Activated CD8-positive, alpha-beta T cell treated with anti-CD3 and anti-CD28 coated beads for 36 hours (primary cell): Measurements from ENCODE around the gene COL25A1. TPM values are rescaled to one million over a fixed set of nuclear protein-coding genes. Genes with fewer than 3 reads are reported as not detected.

Source experiments
- ATAC-seq: fragments of 200-7000 bp; cut with Tn5 transposase; one replicate; pipeline ENCODE4 v1.10.0; 2021; ENCODE audit warnings: mild to moderate bottlenecking, moderate library complexity
- CTCF ChIA-PET: fragments of 350-600 bp; sonication (Branson Sonifier 250); formaldehyde crosslinking; loops from one replicate; lab custom pipeline; 2021; ENCODE audit warnings: antibody characterized with exemption; lab: Charles Lee
- POLR2A ChIA-PET: fragments of 350-600 bp; sonication (Branson Sonifier 250); formaldehyde crosslinking; loops from one replicate; lab custom pipeline; 2021; ENCODE audit warnings: antibody characterized with exemption; lab: Charles Lee
- DNase-seq: peaks from one replicate; pipeline ENCODE4 v3.0.0-alpha.2; 2020
- H3K27ac Mint-ChIP-seq: one replicate; pipeline ENCODE4 v1.8.0; 2021; ENCODE audit warnings: mild to moderate bottlenecking, mixed read lengths
- H3K27me3 Mint-ChIP-seq: one replicate; pipeline ENCODE4 v1.8.0; 2021; ENCODE audit warnings: mixed read lengths
- H3K36me3 Mint-ChIP-seq: one replicate; pipeline ENCODE4 v1.8.0; 2021; ENCODE audit warnings: low read depth, mixed read lengths
- H3K4me1 Mint-ChIP-seq: one replicate; pipeline ENCODE4 v1.8.0; 2021; ENCODE audit warnings: low read depth, mixed read lengths
- H3K4me3 Mint-ChIP-seq: one replicate; pipeline ENCODE4 v1.8.0; 2021; ENCODE audit warnings: mild to moderate bottlenecking, moderate library complexity, mixed read lengths
- H3K9me3 Mint-ChIP-seq: one replicate; pipeline ENCODE4 v1.8.0; 2021; ENCODE audit warnings: mixed read lengths
- CTCF ChIP-seq: fragments of 200-600 bp; IDR thresholded peaks from one replicate; pipeline ENCODE4 v1.8.0; 2022; ENCODE audit warnings: antibody characterized with exemption, mild to moderate bottlenecking
- intact Hi-C: fragments of 100-400 bp; cut with micrococcal nuclease; formaldehyde crosslinking; loops from one replicate; pipeline ENCODE4 v1.10.0; 2022
- total RNA-seq, 2 experiments: library from RNA; stranded (reverse); gene quantifications; one replicate each; pipeline ENCODE4 v1.2.3, GENCODE V29; 2021

The COL25A1 gene
- total RNA-seq, 2 experiments from 2014 or later: not detected

GRCh38 chr4:109231331-109231730 is 71.1 kb downstream of the COL25A1 start:
- H3K27ac Mint-ChIP-seq: no peak overlapping the region
- intact Hi-C loops: no loop called here
- H3K4me3 Mint-ChIP-seq: no peak overlapping the region
- ATAC-seq: no peak
- no peaks in the 10 kb centered on the region for H3K9me3 Mint-ChIP-seq
- H3K4me1 Mint-ChIP-seq: no peaks in the 10 kb centered on the region
- H3K27me3 Mint-ChIP-seq: no peaks in the 10 kb centered on the region
- CTCF ChIA-PET: no interaction called here
- no peak for DNase-seq
- TF ChIP-seq CTCF: no peak
- H3K36me3 Mint-ChIP-seq: no peaks in the 10 kb centered on the region
- POLR2A ChIA-PET: no interaction called here

DNA sequence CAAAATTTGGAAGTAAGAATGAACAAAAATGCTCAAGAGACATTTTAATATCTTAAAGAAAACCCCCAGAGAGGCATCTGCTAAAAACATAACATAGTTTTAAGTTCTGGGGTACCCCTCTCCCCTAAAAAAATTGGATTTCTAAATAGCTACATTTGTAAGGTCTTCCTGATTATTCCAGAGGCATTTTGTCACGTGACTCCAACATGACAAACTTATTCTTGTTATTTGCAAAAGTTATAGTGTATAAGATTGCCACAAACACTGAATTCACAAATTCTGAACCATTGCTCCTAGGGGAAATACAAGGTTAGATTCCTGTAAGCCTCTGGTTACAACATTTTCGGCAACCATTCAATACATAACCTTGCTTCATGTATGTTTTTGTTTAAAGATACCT is 73.4 kb downstream of the COL25A1 start:
- no peak for TF ChIP-seq CTCF
- intact Hi-C loops: no loop called here
- no peaks in the 10 kb centered on the region for H3K36me3 Mint-ChIP-seq
- no peak overlapping the region for H3K4me3 Mint-ChIP-seq
- ATAC-seq (no peak), DNase-seq (no peak)
- H3K9me3 Mint-ChIP-seq: no peaks in the 10 kb centered on the region
- no peaks in the 10 kb centered on the region for H3K27me3 Mint-ChIP-seq
- ChIA-PET POLR2A (no interaction called here), CTCF (no interaction called here)
- H3K4me1 Mint-ChIP-seq: no peaks in the 10 kb centered on the region
- no peak overlapping the region for H3K27ac Mint-ChIP-seq

- no peak for DNase-seq
- H3K4me1 Mint-ChIP-seq: no peaks in the 10 kb centered on the region
- no peaks in the 10 kb centered on the region for H3K9me3 Mint-ChIP-seq
- ChIA-PET CTCF (no interaction called here), POLR2A (no interaction called here)
- H3K4me3 Mint-ChIP-seq: no peak overlapping the region
- no peak overlapping the region for H3K27ac Mint-ChIP-seq
- no peaks in the 10 kb centered on the region for H3K36me3 Mint-ChIP-seq
- TF ChIP-seq CTCF: no peak
- no peaks in the 10 kb centered on the region for H3K27me3 Mint-ChIP-seq
- intact Hi-C loops: no loop called here
- ATAC-seq: no peak
Observed at GRCh38 chr4:109218288-109218687, 84.2 kb downstream of the COL25A1 start.

- intact Hi-C loops: no loop called here
- CTCF ChIA-PET: no interaction called here
- POLR2A ChIA-PET: no interaction called here
- no peak overlapping the region for H3K27ac Mint-ChIP-seq
- no peaks in the 10 kb centered on the region for H3K4me1 Mint-ChIP-seq
- H3K36me3 Mint-ChIP-seq: no peaks in the 10 kb centered on the region
- H3K4me3 Mint-ChIP-seq: no peak overlapping the region
- TF ChIP-seq CTCF: no peak
- H3K9me3 Mint-ChIP-seq: no peaks in the 10 kb centered on the region
- H3K27me3 Mint-ChIP-seq: no peaks in the 10 kb centered on the region
- ATAC-seq (no peak), DNase-seq (no peak)
Observed at GRCh38 chr4:109216085-109216696, 86.3 kb downstream of the COL25A1 start.

DNA sequence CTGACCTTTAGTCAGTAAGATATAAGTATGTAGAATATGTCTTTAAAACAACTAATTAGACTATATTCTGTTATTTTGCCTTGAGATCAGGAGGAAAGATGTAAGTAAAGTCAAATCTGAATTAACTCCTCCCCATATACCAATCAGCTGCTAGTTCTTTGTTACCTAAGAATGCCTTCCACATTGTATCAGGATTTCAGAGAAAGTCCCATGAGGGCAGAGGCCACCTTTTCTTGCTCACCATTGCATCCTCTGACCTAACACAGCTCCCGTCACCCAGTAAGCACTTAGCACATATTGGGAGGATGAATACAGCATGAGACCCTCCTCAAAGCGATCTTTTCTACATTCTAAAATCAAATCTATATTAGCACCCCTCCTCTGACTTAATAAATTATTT is 87.0 kb downstream of the COL25A1 start:
- intact Hi-C loops: no loop called here
- Mint-ChIP-seq H3K4me3 (no peak overlapping the region), H3K9me3 (no peaks in the 10 kb centered on the region), H3K27ac (no peak overlapping the region), H3K4me1 (no peaks in the 10 kb centered on the region), H3K36me3 (no peaks in the 10 kb centered on the region), H3K27me3 (no peaks in the 10 kb centered on the region)
- ATAC-seq: no peak
- ChIA-PET POLR2A (no interaction called here), CTCF (no interaction called here)
- TF ChIP-seq CTCF: no peak
- DNase-seq: no peak
